GM18526 (cell line): ENCODE measurements around the gene ZKSCAN3.

Source experiments
- POLR2A ChIP-seq: IDR thresholded peaks from 3 replicates; pipeline ENCODE4 v1.6.1; 2011; ENCODE audit not compliant: insufficient read length; ENCODE audit errors: extremely low read depth

ZKSCAN3 gene

GRCh38 chr6:28349892-28350737 is at the start of gene ZKSCAN3:
Gene ZKSCAN3, plus strand, starts transcription at chr6:28349947. Its CDS starts 9,640 bp downstream, at chr6:28359587.
- peak; percentile 62 for TF ChIP-seq POLR2A

DNA sequence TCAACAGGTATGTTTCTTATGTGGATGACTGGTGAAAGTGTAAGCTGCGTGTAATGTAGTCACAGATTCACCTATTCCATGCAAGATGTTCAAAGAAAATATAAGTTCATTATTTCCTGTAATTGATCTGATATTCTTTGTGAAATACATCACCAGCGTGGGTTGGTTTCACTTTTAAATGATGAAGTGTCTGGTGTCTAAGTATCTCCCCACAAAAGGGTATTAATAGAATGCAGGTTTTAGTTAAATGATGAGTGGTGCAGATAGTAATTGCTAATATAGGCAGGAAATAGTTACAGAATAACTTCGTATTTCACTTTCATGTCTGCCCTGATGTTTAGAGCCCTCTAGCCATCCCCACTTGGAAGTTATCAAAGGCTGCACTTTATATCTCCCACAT is 46.2 kb upstream of the ZKSCAN3 start:
- no peak for TF ChIP-seq POLR2A

DNA sequence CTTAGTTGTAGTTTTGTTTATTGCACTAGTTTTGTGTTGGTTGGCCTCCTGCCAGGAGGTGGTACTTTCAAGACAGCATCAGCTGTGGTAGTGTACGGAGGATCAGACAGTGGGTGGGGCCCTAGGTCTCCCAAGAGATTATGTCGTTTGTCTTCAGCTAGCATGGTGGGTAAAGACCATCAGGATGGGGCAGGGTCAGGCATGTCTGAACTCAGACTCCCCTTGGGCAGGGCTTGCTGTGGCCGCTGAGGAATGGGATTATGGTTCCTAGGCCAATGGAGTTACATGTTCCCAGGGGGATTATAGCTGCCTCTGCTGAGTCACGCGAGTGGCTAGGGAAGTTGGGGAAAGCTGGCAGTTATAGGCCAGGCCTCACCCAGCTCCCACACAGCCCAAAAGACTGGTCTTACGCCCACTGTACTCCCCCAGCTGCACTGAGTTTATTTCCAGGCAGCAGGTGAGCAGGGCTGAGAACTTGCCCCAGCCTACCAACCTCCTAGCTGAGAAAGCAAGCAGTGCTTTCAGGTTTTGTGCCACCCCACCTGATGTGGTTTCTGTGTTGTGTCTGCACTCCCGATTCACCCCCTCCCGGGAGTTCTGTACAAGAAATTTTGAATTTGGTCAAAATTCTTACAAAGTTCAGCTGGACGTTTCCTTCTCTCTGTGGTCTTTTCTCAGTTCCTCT is 38.5 kb upstream of the ZKSCAN3 start:
- no peak for TF ChIP-seq POLR2A

DNA sequence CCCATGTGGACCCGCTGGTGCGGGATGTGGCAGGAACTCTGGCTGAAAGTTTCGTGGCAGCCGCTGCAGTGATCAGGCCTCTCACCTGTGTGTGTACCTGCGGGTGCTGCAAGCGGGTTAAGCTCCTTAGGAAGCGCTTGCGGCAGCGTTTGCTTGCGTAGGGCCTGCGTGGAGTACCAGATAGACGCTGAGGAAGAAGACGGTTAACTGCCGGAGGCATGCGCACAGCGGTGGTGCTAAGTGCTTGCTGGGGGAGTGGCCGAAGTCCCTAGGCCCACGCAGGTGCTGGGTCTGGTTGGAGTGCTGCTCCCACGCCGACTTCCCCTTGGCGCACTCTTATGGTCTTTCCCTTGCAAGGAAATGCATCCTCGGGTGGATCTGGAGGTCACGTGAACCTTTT is 36.8 kb upstream of the ZKSCAN3 start:
- TF ChIP-seq POLR2A = no peak

DNA sequence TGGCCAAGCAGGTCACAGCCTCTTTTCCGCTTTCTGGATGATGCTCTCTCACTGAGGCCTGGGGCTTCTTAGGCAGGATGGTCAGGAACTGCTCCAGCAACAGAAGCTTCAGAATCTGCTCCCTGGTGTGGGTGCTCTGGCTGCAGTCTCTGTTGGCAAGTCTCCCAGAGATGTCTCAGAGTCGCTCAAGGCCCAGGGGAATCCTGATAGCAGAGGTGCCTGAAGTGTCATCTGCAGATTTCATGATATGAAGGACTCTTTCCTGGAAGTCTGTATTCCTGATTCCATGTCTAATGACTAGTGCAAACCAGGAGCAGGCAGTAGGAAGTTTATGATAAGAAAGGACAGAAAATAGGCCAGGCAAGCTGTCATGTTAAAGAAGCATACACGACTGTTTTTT is 34.1 kb upstream of the ZKSCAN3 start:
- TF ChIP-seq POLR2A = no peak

DNA sequence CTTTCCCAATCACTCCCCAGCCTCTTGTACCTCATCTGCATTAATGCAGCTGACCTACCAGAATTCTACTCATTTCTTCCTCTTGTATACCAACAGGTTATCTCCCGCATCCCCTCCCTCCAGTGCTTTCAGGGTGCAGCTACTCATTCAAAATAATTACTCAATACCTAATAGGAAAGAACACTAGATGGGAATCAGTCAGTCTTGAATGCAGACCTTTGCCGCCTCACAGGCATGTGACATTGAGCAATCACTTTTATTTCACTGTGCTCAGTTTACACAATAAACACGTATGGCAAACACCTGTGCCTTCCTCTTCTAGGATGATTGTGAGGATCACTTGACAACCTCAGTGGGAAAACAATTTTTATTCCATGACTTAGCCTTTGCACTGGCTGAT is 27.1 kb upstream of the ZKSCAN3 start:
- TF ChIP-seq POLR2A = no peak

- TF ChIP-seq POLR2A = no peak
Measured at GRCh38 chr6:28323813-28324424, 25.8 kb upstream of the ZKSCAN3 start.

- no peak for TF ChIP-seq POLR2A
Measured at GRCh38 chr6:28326371-28326948, 23.3 kb upstream of the ZKSCAN3 start.

DNA sequence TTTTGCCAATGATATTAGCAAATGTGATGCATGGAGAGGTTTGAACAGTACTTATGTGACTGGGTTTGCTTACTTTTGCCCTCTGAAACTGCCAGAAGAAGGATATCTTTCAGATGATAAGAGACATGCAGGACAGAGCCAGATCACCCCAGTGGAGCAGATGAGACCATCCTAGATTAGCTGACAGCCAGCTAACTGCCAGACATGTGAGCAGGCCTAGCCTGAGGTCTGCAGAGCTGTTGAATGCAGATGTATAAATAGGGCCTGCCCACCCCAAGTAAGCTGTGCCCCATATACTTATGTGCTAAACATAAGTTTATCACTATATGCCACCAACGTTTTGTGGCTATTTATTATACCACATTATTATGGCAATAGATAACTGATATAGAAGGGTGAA is 19.7 kb upstream of the ZKSCAN3 start:
- TF ChIP-seq POLR2A = no peak

DNA sequence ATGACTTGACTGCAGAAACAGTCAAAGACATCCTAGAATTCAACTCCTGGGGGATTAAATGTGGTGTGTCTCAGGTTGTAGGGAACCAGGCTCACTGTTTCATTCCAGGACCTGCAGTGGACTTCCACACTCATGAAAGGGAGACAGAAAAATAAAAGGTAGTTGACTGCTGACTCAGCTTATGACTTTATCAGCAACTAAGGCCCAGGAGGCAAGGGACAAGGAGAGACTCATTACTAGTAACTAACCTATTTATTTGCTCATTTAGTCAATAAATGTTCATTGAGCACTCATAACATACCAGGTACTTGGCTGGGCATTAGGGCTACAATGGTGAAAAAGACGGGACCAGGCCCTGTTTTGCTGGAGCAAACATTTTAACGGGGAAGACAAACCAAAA is 16.7 kb upstream of the ZKSCAN3 start:
- TF ChIP-seq POLR2A = no peak

DNA sequence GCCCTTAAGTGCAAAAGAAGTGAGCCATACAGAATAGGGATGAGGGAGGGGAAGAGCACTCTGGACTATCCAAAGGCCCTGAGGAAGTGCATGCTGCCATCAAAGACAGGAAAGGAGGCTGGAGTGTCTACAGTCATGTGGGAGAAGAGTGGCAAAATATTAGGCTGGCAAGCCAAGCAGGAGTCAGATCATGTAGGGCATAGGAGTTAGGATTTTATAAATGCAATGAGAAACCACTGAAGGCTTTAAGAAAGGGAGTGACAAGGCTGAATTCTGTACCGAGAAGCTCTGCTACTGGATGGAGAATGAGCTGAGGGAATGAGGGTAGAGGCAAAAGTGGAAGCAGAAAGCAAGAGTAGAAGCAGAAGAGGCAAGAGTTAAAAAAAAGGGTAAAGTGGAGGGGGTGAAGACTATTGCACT is 16.1 kb upstream of the ZKSCAN3 start:
- no peak for TF ChIP-seq POLR2A

GRCh38 chr6:28334286-28335039 is 15.3 kb upstream of the ZKSCAN3 start:
- no peak for TF ChIP-seq POLR2A

DNA sequence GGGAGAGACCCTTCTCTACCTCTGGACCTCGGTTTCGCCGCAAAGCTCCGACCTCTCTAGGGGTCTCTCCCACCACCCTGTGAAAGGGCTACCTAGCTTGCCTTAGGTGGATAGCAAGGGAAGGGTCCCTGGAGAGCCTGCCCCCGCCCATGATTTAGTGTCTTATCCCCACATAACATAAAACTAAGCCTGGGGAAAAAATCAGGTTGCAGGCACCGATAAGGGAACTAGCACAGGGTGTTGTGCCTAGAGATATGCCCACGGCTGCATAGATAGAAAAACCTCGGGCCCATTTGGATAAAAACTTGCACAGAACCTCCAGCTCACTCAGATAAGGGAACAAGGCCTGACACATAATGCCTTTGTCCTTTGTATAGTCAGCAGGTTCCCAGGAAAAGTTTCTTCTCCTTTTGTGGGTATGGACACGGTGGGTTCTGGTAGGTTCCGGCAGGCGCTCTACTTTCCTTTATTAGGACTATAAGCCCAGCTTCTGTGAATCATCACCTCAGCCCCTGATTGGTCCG is 14.6 kb upstream of the ZKSCAN3 start:
- TF ChIP-seq POLR2A = no peak

GRCh38 chr6:28335564-28336283 is 14.0 kb upstream of the ZKSCAN3 start, which contains the start of gene ZSCAN31:
Gene ZSCAN31, minus strand, starts transcription at chr6:28336148. Its CDS starts 6,465 bp downstream, at chr6:28329683.
- TF ChIP-seq POLR2A = peak; percentile 48
